H9 (cell line): Measurements from ENCODE around the gene SYCN. TPM values are rescaled to one million over a fixed set of nuclear protein-coding genes. Genes with fewer than 3 reads are reported as not detected.
A peak's percentile ranks its signal among the peaks of the same experiment; 100 is the strongest.

Source experiments
- DNase-seq: peaks from one replicate; pipeline ENCODE4 v3.0.0-alpha.2; 2017
- H2AFZ ChIP-seq: one replicate; pipeline ENCODE4 v1.6.1; 2013; ENCODE audit warnings: mild to moderate bottlenecking, low read length, control low read depth, moderate library complexity
- H2AK5ac ChIP-seq: 2 replicates; pipeline ENCODE4 v1.6.1; 2013; ENCODE audit warnings: low read length, control low read depth, mixed read lengths; ENCODE audit not compliant: insufficient read length
- H2BK120ac ChIP-seq: one replicate; pipeline ENCODE4 v1.6.1; 2013; ENCODE audit warnings: low read depth, mild to moderate bottlenecking, low read length, control low read depth, inconsistent platforms; ENCODE audit not compliant: poor library complexity, severe bottlenecking
- H2BK12ac ChIP-seq: 2 replicates; pipeline ENCODE4 v1.6.1; 2013; ENCODE audit warnings: low read length, control low read depth, mixed read lengths, low read depth; ENCODE audit not compliant: insufficient read length
- H2BK15ac ChIP-seq: 2 replicates; pipeline ENCODE4 v1.6.1; 2013; ENCODE audit warnings: low read depth, low read length, control low read depth
- H2BK20ac ChIP-seq: one replicate; pipeline ENCODE4 v1.6.1; 2013; ENCODE audit warnings: low read depth, mild to moderate bottlenecking, low read length, control low read depth, inconsistent platforms; ENCODE audit not compliant: poor library complexity, severe bottlenecking
- H2BK5ac ChIP-seq: 2 replicates; pipeline ENCODE4 v1.6.1; 2013; ENCODE audit warnings: low read length, control low read depth, mixed read lengths; ENCODE audit not compliant: insufficient read length
- H3K14ac ChIP-seq: 2 replicates; pipeline ENCODE4 v1.6.1; 2013; ENCODE audit warnings: low read length, control low read depth; ENCODE audit not compliant: insufficient read depth
- H3K18ac ChIP-seq: 2 replicates; pipeline ENCODE4 v1.6.1; 2013; ENCODE audit warnings: low read depth, mild to moderate bottlenecking, mixed read lengths, low read length, control low read depth; ENCODE audit not compliant: insufficient read length
- H3K23ac ChIP-seq: 2 replicates; pipeline ENCODE4 v1.6.1; 2013; ENCODE audit warnings: low read length, control low read depth, mixed read lengths, low read depth; ENCODE audit not compliant: insufficient read length
- H3K23me2 ChIP-seq: 2 replicates; pipeline ENCODE4 v1.6.1; 2013; ENCODE audit warnings: low read depth, mild to moderate bottlenecking, mixed read lengths, low read length, control low read depth; ENCODE audit not compliant: insufficient read length, poor library complexity, severe bottlenecking
- H3K27ac ChIP-seq: 2 replicates; pipeline ENCODE4 v1.5.1; 2013; ENCODE audit warnings: low read length, control low read depth, mixed read lengths, low read depth; ENCODE audit not compliant: insufficient read length
- H3K27me3 ChIP-seq: 2 replicates; pipeline ENCODE4 v1.6.1; 2013; ENCODE audit warnings: low read length, control low read depth, inconsistent platforms; ENCODE audit not compliant: insufficient read depth
- H3K4ac ChIP-seq: 2 replicates; pipeline ENCODE4 v1.6.1; 2013; ENCODE audit warnings: low read depth, mild to moderate bottlenecking, control low read depth, inconsistent platforms, low read length, moderate library complexity
- H3K4me1 ChIP-seq: 2 replicates; pipeline ENCODE4 v1.6.1; 2013; ENCODE audit warnings: low read length, control low read depth, inconsistent platforms; ENCODE audit not compliant: insufficient read depth
- H3K4me2 ChIP-seq: 2 replicates; pipeline ENCODE4 v1.6.1; 2013; ENCODE audit warnings: low read length, control low read depth, mixed read lengths; ENCODE audit not compliant: insufficient read length, insufficient read depth
- H3K56ac ChIP-seq: 2 replicates; pipeline ENCODE4 v1.6.1; 2013; ENCODE audit warnings: low read depth, mild to moderate bottlenecking, mixed read lengths, low read length, control low read depth; ENCODE audit not compliant: insufficient read length
- H3K79me1 ChIP-seq: 2 replicates; pipeline ENCODE4 v1.6.1; 2013; ENCODE audit warnings: low read depth, mild to moderate bottlenecking, moderate library complexity, low read length, control low read depth, inconsistent platforms; ENCODE audit not compliant: insufficient read depth, poor library complexity, severe bottlenecking
- H3K79me2 ChIP-seq: 2 replicates; pipeline ENCODE4 v1.6.1; 2013; ENCODE audit warnings: low read length, control low read depth, inconsistent platforms; ENCODE audit not compliant: insufficient read depth
- H3K9ac ChIP-seq: 2 replicates; pipeline ENCODE4 v1.6.1; 2013; ENCODE audit warnings: low read length, control low read depth, mixed read lengths; ENCODE audit not compliant: insufficient read length; ENCODE audit errors: extremely low read depth
- H3K9me3 ChIP-seq: one replicate; pipeline ENCODE4 v1.6.1; 2013; ENCODE audit warnings: low read depth, low read length, inconsistent platforms; ENCODE audit not compliant: control insufficient read depth
- H3T11ph ChIP-seq: one replicate; pipeline ENCODE4 v1.6.1; 2013; ENCODE audit warnings: mild to moderate bottlenecking, low read length, control low read depth, inconsistent platforms
- H4K20me1 ChIP-seq: one replicate; pipeline ENCODE4 v1.6.1; 2013; ENCODE audit not compliant: control insufficient read depth, insufficient read length, insufficient read depth
- H4K5ac ChIP-seq: 2 replicates; pipeline ENCODE4 v1.6.1; 2013; ENCODE audit warnings: low read depth, mild to moderate bottlenecking, mixed read lengths, low read length, control low read depth; ENCODE audit not compliant: insufficient read length
- H4K8ac ChIP-seq: replicated peaks from 2 replicates; pipeline ENCODE4 v1.6.1; 2013; ENCODE audit warnings: low read length, control low read depth, mixed read lengths, low read depth; ENCODE audit not compliant: insufficient read length
- H4K91ac ChIP-seq: 2 replicates; pipeline ENCODE4 v1.6.1; 2013; ENCODE audit warnings: low read depth, mild to moderate bottlenecking, moderate library complexity, mixed read lengths, low read length, control low read depth; ENCODE audit not compliant: insufficient read length
- H3K27ac Mint-ChIP-seq, 3 experiments: 2 replicates in 2 of 3; 3 replicates in 1 of 3; pipeline ENCODE4 v1.8.0; 2020 to 2021; ENCODE audit warnings: mixed read lengths in 3 of 3, mild to moderate bottlenecking in 1 of 3, moderate library complexity in 1 of 3
- H3K27me3 Mint-ChIP-seq: 2 replicates; pipeline ENCODE4 v1.8.0; 2021; ENCODE audit warnings: low read depth, mild to moderate bottlenecking, moderate library complexity, mixed read lengths
- H3K36me3 Mint-ChIP-seq, 3 experiments: 2 replicates in 2 of 3; 3 replicates in 1 of 3; pipeline ENCODE4 v1.8.0; 2020 to 2021; ENCODE audit warnings: low read depth in 3 of 3, mixed read lengths in 3 of 3; ENCODE audit not compliant: insufficient read depth in 1 of 3
- H3K4me1 Mint-ChIP-seq, 2 experiments: 2 replicates each; pipeline ENCODE4 v1.8.0; 2020; ENCODE audit warnings: mixed read lengths in 2 of 2
- H3K4me3 Mint-ChIP-seq, 2 experiments: 2 replicates in 1 of 2; 3 replicates in 1 of 2; pipeline ENCODE4 v1.8.0; 2020 to 2021; ENCODE audit warnings: mild to moderate bottlenecking in 2 of 2, mixed read lengths in 2 of 2, moderate library complexity in 1 of 2
- H3K9me3 Mint-ChIP-seq, 2 experiments: 2 replicates in 1 of 2; 3 replicates in 1 of 2; pipeline ENCODE4 v1.8.0; 2020; ENCODE audit warnings: mild to moderate bottlenecking in 2 of 2, mixed read lengths in 2 of 2, moderate library complexity in 1 of 2
- CTCF ChIP-seq: fragments of 200-600 bp; sonication (generic); conservative IDR thresholded peaks from 3 replicates; pipeline ENCODE4 v1.8.0; 2021; ENCODE audit warnings: antibody characterized with exemption, mild to moderate bottlenecking
- WGBS: extraction: QIAGEN DNeasy Blood & Tissue Kit; methylation state at CpG from one replicate; pipeline ENCODE4 v1.1.7; 2013; ENCODE audit warnings: missing lambda C conversion rate, low lambda C conversion rate, mixed read lengths; ENCODE audit not compliant: insufficient read length; ENCODE audit errors: extremely low coverage; 5-methylcytosine and 5-hydroxymethylcytosine counted together
- total RNA-seq: library from RNA; stranded (reverse); gene quantifications from 2 replicates; pipeline ENCODE4 v1.2.1, GENCODE V29; 2021

Gene SYCN
- total RNA-seq, 1 experiment from 2014 or later = not detected

DNA sequence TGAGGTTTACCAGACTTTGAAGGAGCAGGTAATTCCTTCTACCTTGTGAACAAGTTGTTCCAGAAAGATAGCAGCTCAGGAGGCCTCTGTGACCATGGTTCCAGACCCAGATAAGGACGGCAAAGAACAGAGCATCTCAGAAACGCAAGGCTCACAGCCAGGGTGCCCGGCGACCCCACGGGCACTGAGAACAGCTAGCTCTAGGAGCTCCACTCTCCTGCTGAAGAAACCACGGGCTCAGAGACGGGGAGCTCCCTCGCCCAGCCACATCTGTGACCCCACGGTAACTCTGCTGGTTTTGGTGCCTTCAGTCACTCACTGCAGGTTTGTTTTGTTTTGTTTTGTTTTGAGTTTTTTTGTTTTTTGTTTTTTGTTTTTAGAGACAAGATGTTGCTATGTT, 23.3 kb downstream of the SYCN start:
- peaks cover 0 to 3% of the 10 kb centered on the region in 2 experiments; a peak in 1 of 4 replicates for H3K4me1 Mint-ChIP-seq
- H4K5ac ChIP-seq = no peak overlapping the region

More for the DNA sequence above, 23.3 kb downstream of the SYCN start:
- no peaks in the 10 kb centered on the region for H3K27me3 ChIP-seq
- no peaks in the 10 kb centered on the region for H3K27me3 Mint-ChIP-seq
- H2BK15ac ChIP-seq = no peak overlapping the region
- H3K4me3 Mint-ChIP-seq = no peak overlapping the region
- H3K9me3 Mint-ChIP-seq = no peaks in the 10 kb centered on the region
- no peak overlapping the region for H4K91ac ChIP-seq
- no peak overlapping the region for H3T11ph ChIP-seq
- H3K23ac ChIP-seq = no peak overlapping the region
- no peaks in the 10 kb centered on the region for H3K4me1 ChIP-seq
- no peaks in the 10 kb centered on the region for H3K9me3 ChIP-seq
- H3K79me1 ChIP-seq = no peaks in the 10 kb centered on the region
- H3K18ac ChIP-seq = no peak overlapping the region
- H3K27ac ChIP-seq = no peak overlapping the region
- H2BK12ac ChIP-seq = no peak overlapping the region
- no peak overlapping the region for H2BK20ac ChIP-seq
- no peak overlapping the region for H3K9ac ChIP-seq
- H3K14ac ChIP-seq = no peak overlapping the region
- no peaks in the 10 kb centered on the region for H4K20me1 ChIP-seq
- H2AK5ac ChIP-seq = no peak overlapping the region
- no peak overlapping the region for H3K4ac ChIP-seq
- WGBS = no CpG with 5 or more reads among the region's 9 CpGs
- H2BK120ac ChIP-seq = no peak overlapping the region
- no peak overlapping the region for H2AFZ ChIP-seq
- H4K8ac ChIP-seq = no peak overlapping the region
- H3K4me2 ChIP-seq = no peak overlapping the region
- no peaks in the 10 kb centered on the region for H3K79me2 ChIP-seq
- DNase-seq = no peak
- no peaks in the 10 kb centered on the region for H3K23me2 ChIP-seq
- no peak overlapping the region for H3K56ac ChIP-seq
- peaks cover 2 to 32% (median 25%) of the 10 kb centered on the region in 3 experiments; a peak in 6 of 7 replicates for H3K36me3 Mint-ChIP-seq
- 0 out of 7 replicates have a peak overlapping the region, but pooled peaks of 1 of the 3 experiments have one; percentile 20 for H3K27ac Mint-ChIP-seq
- no peak for TF ChIP-seq CTCF
- H2BK5ac ChIP-seq = no peak overlapping the region
